GM12891 (cell line): ENCODE results near the gene KCNK16.

ENCODE experiments used
- POLR2AphosphoS5 ChIP-seq: IDR thresholded peaks from 2 replicates; pipeline ENCODE4 v1.6.1; 2011; ENCODE audit warnings: low read depth, low read length, control low read depth
- SPI1 ChIP-seq: IDR thresholded peaks from 2 replicates; pipeline ENCODE4 v1.6.1; 2011; ENCODE audit warnings: low read depth, low read length, control low read depth

GRCh38 chr6:39353698-39354315 is 31.3 kb upstream of the KCNK16 start:
- TF ChIP-seq SPI1 (no peak), POLR2AphosphoS5 (no peak)
